Peyer's patch (tissue), 4 donors: ENCODE data around the gene PSMB8. TPM values are rescaled to one million over a fixed set of nuclear protein-coding genes. Genes with fewer than 3 reads are reported as not detected.
"Not testable (repeated sequence)": the region's sequence is repeated elsewhere in the genome, so short reads cannot be mapped to it uniquely, and the experiment has no call there.

Source experiments
- DNase-seq, 3 donors: peaks; one replicate each; pipeline ENCODE4 v3.0.0-alpha.2; 2017 to 2019
- H3K27ac ChIP-seq, 4 donors: fragments of 200-600 bp; sonication (generic); one replicate each; pipeline ENCODE4 v1.5.1; 2016 to 2019
- H3K27me3 ChIP-seq, 2 donors: fragments of 200-600 bp; sonication (generic); one replicate each; pipeline ENCODE4 v1.5.1; 2019
- H3K36me3 ChIP-seq, 3 donors: fragments of 200-600 bp; sonication (generic); one replicate each; pipeline ENCODE4 v1.5.1; 2016 to 2019
- H3K4me1 ChIP-seq, 4 donors: fragments of 200-600 bp; sonication (generic); one replicate each; pipeline ENCODE4 v1.5.1; 2016 to 2019
- H3K4me3 ChIP-seq, 4 donors: fragments of 200-600 bp; sonication (generic); 1 replicate in 3 of 4; 2 replicates in 1 of 4; pipeline ENCODE4 v1.5.1; 2016 to 2019; ENCODE audit warnings: mild to moderate bottlenecking in 1 of 4
- H3K9me3 ChIP-seq, 4 donors: fragments of 200-600 bp; sonication (generic); one replicate each; pipeline ENCODE4 v1.5.1; 2016 to 2019; ENCODE audit warnings: mild to moderate bottlenecking in 1 of 4
- POLR2A ChIP-seq, 2 donors: fragments of 450-650 bp; IDR thresholded peaks; one replicate each; pipeline ENCODE4 v1.5.1; 2017; ENCODE audit warnings: antibody characterized with exemption in 2 of 2, mild to moderate bottlenecking in 2 of 2, moderate library complexity in 2 of 2
- total RNA-seq, 4 donors: library from RNA; depleted of rRNA; stranded (reverse); fragments of >200 nt; gene quantifications; one replicate each; pipeline ENCODE4 v1.1.0, GENCODE V29; 2016
- TF ChIP-seq, protein P1 (sequence below), 6 experiments: fragments of 450-650 bp in 4 of 6; fragments of 200-600 bp in 2 of 6; sonication (generic) in 1 of 6; IDR thresholded peaks; one replicate each; pipeline ENCODE4 v1.5.1; 2017 to 2019; ENCODE audit warnings: antibody characterized with exemption in 6 of 6, mild to moderate bottlenecking in 3 of 6, moderate library complexity in 1 of 6

PSMB8 gene
- total RNA-seq, 4 donors from 2014 or later: 48.1 to 104 (median 96.0) TPM

DNA sequence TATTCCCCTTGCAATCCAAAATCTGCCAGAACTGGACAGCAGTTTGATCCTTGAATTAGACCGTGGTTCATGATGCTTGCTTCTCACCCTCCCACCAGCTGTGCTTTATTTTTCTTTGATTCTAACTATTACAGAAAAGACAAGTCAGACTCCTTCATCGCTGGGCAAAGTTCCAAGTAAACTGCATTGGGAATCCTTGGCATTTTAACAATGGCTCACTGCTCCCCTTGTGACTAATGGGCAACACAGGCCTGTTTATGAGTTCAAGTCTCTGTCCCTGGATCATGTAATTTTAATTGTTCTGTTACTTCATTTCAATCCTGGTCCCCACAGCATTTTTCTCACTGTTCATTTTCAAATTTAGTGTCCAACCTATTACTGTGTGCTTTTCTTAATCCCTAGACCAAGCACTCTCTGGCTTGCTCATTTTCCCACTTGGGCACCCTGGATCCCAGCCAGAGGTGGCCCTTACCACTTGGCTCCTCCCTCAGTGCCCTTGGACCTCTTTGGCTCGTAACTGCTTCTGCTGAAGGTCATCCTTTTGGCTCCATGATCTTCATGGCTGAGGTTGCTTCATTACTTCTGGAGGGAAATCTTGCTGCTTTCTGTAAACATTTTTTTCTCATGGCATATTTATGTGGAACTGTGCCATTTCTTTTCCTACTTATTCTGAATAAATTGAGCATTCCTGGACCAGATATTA, 43.0 kb upstream of the PSMB8 start:
- Histone ChIP-seq H3K27me3 (no peaks in the 10 kb centered on the region), H3K9me3 (no peaks in the 10 kb centered on the region), H3K36me3 (no peaks in the 10 kb centered on the region), H3K27ac (no peak overlapping the region), H3K4me3 (no peak overlapping the region), H3K4me1 (peaks cover 0 to 7% (median 0%) of the 10 kb centered on the region in 4 donors)
- TF ChIP-seq, protein P1, sequence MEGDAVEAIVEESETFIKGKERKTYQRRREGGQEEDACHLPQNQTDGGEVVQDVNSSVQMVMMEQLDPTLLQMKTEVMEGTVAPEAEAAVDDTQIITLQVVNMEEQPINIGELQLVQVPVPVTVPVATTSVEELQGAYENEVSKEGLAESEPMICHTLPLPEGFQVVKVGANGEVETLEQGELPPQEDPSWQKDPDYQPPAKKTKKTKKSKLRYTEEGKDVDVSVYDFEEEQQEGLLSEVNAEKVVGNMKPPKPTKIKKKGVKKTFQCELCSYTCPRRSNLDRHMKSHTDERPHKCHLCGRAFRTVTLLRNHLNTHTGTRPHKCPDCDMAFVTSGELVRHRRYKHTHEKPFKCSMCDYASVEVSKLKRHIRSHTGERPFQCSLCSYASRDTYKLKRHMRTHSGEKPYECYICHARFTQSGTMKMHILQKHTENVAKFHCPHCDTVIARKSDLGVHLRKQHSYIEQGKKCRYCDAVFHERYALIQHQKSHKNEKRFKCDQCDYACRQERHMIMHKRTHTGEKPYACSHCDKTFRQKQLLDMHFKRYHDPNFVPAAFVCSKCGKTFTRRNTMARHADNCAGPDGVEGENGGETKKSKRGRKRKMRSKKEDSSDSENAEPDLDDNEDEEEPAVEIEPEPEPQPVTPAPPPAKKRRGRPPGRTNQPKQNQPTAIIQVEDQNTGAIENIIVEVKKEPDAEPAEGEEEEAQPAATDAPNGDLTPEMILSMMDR (IDR thresholded peaks at IDR 0.05): peak in 1 of 6 experiments; percentile 5
- TF ChIP-seq POLR2A (IDR thresholded peaks at IDR 0.05): no peak
- DNase-seq: peak in 1 of 3 donors; percentile 56

- H3K27me3 ChIP-seq: no peaks in the 10 kb centered on the region
- H3K27ac ChIP-seq: no peak overlapping the region
- peaks cover 0 to 7% (median 0%) of the 10 kb centered on the region in 4 donors for H3K4me1 ChIP-seq
- no peak for DNase-seq
- H3K9me3 ChIP-seq: no peaks in the 10 kb centered on the region
- TF ChIP-seq, protein P1 (IDR thresholded peaks at IDR 0.05): peak; percentile 45 to 88 (median 84)
- TF ChIP-seq POLR2A (IDR thresholded peaks at IDR 0.05): no peak
- no peaks in the 10 kb centered on the region for H3K36me3 ChIP-seq
- H3K4me3 ChIP-seq: no peak overlapping the region
These were observed 41.9 kb upstream of the PSMB8 start for GRCh38 chr6:32885698-32886286.

DNA sequence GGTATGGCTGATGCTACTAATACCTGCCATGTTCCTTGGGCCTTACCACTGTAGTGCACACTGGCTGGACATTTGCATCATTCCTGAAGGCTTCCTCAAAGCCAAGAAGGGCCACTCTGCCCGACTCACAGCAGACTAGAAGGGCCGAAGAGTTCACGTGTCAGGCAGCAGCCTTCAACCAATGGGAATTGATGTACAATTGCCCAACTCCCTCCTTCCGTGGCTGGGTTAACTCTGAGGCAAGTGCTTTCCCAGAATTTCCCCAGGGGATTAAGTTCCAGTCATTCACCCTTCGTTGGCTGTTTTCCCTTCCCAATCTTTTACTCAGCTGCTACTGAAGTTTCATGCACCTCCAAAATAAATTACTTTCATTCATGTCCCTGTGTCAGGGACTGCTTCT, 39.9 kb upstream of the PSMB8 start:
- peaks cover 0 to 7% (median 0%) of the 10 kb centered on the region in 4 donors for H3K4me1 ChIP-seq
- TF ChIP-seq POLR2A (IDR thresholded peaks at IDR 0.05): no peak
- TF ChIP-seq, protein P1 (IDR thresholded peaks at IDR 0.05): no peak
- no peak for DNase-seq
- no peak overlapping the region for H3K4me3 ChIP-seq
- H3K27me3 ChIP-seq: no peaks in the 10 kb centered on the region
- no peaks in the 10 kb centered on the region for H3K36me3 ChIP-seq
- H3K27ac ChIP-seq: no peak overlapping the region
- no peaks in the 10 kb centered on the region for H3K9me3 ChIP-seq

DNA sequence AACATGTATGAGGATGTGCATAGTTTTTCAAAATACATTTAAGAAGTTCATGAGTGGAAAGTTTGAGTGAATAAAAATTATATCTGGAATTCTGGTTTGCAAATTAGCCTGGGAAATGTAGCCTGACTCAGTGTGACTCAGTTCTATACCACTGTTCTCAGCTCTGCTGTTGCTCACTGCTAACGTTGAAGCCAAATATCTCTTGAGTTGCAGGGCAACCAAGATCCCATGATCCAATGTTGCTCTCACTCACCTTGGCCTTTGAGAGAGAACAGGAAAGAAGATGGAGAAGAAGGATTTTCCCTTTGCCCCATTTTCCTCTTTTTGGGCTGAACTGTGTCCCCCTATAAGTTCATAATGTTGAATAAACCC, 39.0 kb upstream of the PSMB8 start:
- TF ChIP-seq POLR2A (IDR thresholded peaks at IDR 0.05): no peak
- TF ChIP-seq, protein P1 (IDR thresholded peaks at IDR 0.05): no peak
- no peaks in the 10 kb centered on the region for H3K9me3 ChIP-seq
- no peaks in the 10 kb centered on the region for H3K27me3 ChIP-seq
- DNase-seq: no peak
- peaks cover 0 to 7% (median 0%) of the 10 kb centered on the region in 4 donors for H3K4me1 ChIP-seq
- no peaks in the 10 kb centered on the region for H3K36me3 ChIP-seq
- H3K27ac ChIP-seq: no peak overlapping the region
- no peak overlapping the region for H3K4me3 ChIP-seq

DNA sequence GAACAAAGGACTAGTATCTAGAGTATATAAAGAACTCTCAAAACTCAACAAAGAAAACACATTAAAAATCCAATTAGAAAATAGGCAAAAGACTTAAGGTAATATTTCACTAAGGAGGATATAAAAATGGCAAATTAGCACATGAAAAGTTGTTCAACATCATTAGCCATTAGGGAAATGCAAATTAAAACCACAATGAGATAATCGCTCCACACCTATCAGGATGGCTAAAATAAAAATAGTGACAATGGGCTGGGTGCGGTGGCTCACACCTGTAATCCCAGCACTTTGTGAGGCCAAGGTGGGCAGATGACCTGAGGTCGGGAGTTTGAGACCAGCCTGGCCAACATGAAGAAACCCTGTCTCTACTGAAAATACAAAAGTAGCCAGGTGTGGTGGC, 37.1 kb upstream of the PSMB8 start:
- H3K36me3 ChIP-seq, H3K4me3 ChIP-seq, DNase-seq, H3K27ac ChIP-seq, H3K4me1 ChIP-seq, H3K9me3 ChIP-seq, H3K27me3 ChIP-seq: not testable (repeated sequence)

GRCh38 chr6:32879691-32880090, 35.8 kb upstream of the PSMB8 start:
- no peak for DNase-seq
- H3K36me3 ChIP-seq: no peaks in the 10 kb centered on the region
- TF ChIP-seq POLR2A (IDR thresholded peaks at IDR 0.05): no peak
- TF ChIP-seq, protein P1 (IDR thresholded peaks at IDR 0.05): no peak
- H3K27me3 ChIP-seq: no peaks in the 10 kb centered on the region
- no peak overlapping the region for H3K27ac ChIP-seq
- H3K4me1 ChIP-seq: no peaks in the 10 kb centered on the region
- no peak overlapping the region for H3K4me3 ChIP-seq
- H3K9me3 ChIP-seq: no peaks in the 10 kb centered on the region
